H1 (cell line): ENCODE results near the gene ANKRD53. TPM values are rescaled to one million over a fixed set of nuclear protein-coding genes. Genes with fewer than 3 reads are reported as not detected.

Experiments
- CTCF ChIA-PET: fragments of 300-600 bp; sonication (Branson Sonifier 250); formaldehyde crosslinking; loops from one replicate; lab custom pipeline; 2021; ENCODE audit not compliant: partially characterized antibody; lab: Charles Lee
- POLR2A ChIA-PET: fragments of 300-600 bp; sonication (Branson Sonifier 250); formaldehyde crosslinking; loops from one replicate; lab custom pipeline; 2021; ENCODE audit warnings: inconsistent platforms; ENCODE audit not compliant: partially characterized antibody; lab: Charles Lee
- DNase-seq, 2 experiments: peaks; one replicate each; pipeline versions ENCODE4 v3.0.0 to v3.0.0-alpha.2; 2010 to 2022; ENCODE audit warnings: low spot score in 2 of 2, low read depth in 1 of 2, mixed read lengths in 1 of 2
- FAIRE-seq: peaks from 2 replicates; lab custom pipeline; 2011; peaks lifted over from hg19 to GRCh38; lab: Jason Lieb, UNC
- H2AFZ ChIP-seq: 2 replicates; pipeline ENCODE4 v1.8.1; 2012; ENCODE audit warnings: low read length, inconsistent platforms
- H2AK5ac ChIP-seq: 2 replicates; pipeline ENCODE4 v1.6.1; 2013; ENCODE audit warnings: low read depth, low read length
- H2BK120ac ChIP-seq: replicated peaks from 2 replicates; pipeline ENCODE3; 2013; ENCODE audit warnings: low read depth, low read length, inconsistent platforms
- H2BK12ac ChIP-seq: 2 replicates; pipeline ENCODE4 v1.6.1; 2013; ENCODE audit warnings: low read depth, low read length
- H2BK15ac ChIP-seq: 2 replicates; pipeline ENCODE4 v1.6.1; 2013; ENCODE audit warnings: low read length
- H2BK20ac ChIP-seq: 2 replicates; pipeline ENCODE4 v1.6.1; 2013; ENCODE audit warnings: low read length
- H2BK5ac ChIP-seq: 2 replicates; pipeline ENCODE4 v1.6.1; 2013; ENCODE audit warnings: low read depth, low read length
- H3K14ac ChIP-seq: 2 replicates; pipeline ENCODE4 v1.6.1; 2013; ENCODE audit warnings: inconsistent platforms; ENCODE audit not compliant: insufficient read length
- H3K18ac ChIP-seq: 2 replicates; pipeline ENCODE4 v1.6.1; 2013; ENCODE audit warnings: low read length; ENCODE audit errors: extremely low read depth
- H3K23ac ChIP-seq: 2 replicates; pipeline ENCODE4 v1.6.1; 2013; ENCODE audit warnings: inconsistent platforms; ENCODE audit not compliant: insufficient read length
- H3K23me2 ChIP-seq: 2 replicates; pipeline ENCODE4 v1.6.1; 2013; ENCODE audit warnings: low read depth, low read length
- H3K27ac ChIP-seq: 2 replicates; pipeline ENCODE4 v1.6.1; 2011; ENCODE audit warnings: low read depth, low read length, inconsistent platforms
- H3K27me3 ChIP-seq, 4 experiments: replicated peaks in 1 of 4; 1 replicate in 1 of 4; 2 replicates in 3 of 4; pipeline versions ENCODE4 v1.6.1 to v1.8.1; 2011 to 2013; ENCODE audit warnings: low read length in 3 of 4, mild to moderate bottlenecking in 3 of 4, inconsistent platforms in 2 of 4, mixed read lengths in 2 of 4, moderate library complexity in 1 of 4; ENCODE audit not compliant: control insufficient read depth in 3 of 4, insufficient read depth in 3 of 4; ENCODE audit errors: extremely low read depth in 1 of 4
- H3K36me3 ChIP-seq, 4 experiments: 2 replicates each; pipeline versions ENCODE4 v1.6.1 to v1.8.1; 2011 to 2013; ENCODE audit warnings: mild to moderate bottlenecking in 4 of 4, low read length in 3 of 4, moderate library complexity in 2 of 4, control low read depth in 1 of 4, inconsistent platforms in 1 of 4; ENCODE audit not compliant: insufficient read depth in 4 of 4, control insufficient read depth in 2 of 4
- H3K4ac ChIP-seq: replicated peaks from 2 replicates; pipeline ENCODE3; 2013; ENCODE audit warnings: low read length, low read depth, mixed read lengths, inconsistent platforms; ENCODE audit not compliant: insufficient read length
- H3K4me1 ChIP-seq, 4 experiments: replicated peaks in 1 of 4; 1 replicate in 1 of 4; 2 replicates in 3 of 4; pipeline versions ENCODE4 v1.6.1 to v1.8.1; 2011 to 2013; ENCODE audit warnings: low read length in 3 of 4, inconsistent platforms in 2 of 4, mixed read lengths in 1 of 4; ENCODE audit not compliant: insufficient read depth in 4 of 4, control insufficient read depth in 3 of 4
- H3K4me2 ChIP-seq, 2 experiments: 2 replicates each; pipeline versions ENCODE4 v1.6.1 to v1.8.1; 2011 to 2013; ENCODE audit warnings: low read depth in 2 of 2, low read length in 2 of 2, control low read depth in 1 of 2, inconsistent platforms in 1 of 2, mild to moderate bottlenecking in 1 of 2; ENCODE audit not compliant: insufficient read depth in 1 of 2
- H3K4me3 ChIP-seq, 4 experiments: fragments of 200-600, 300-600 bp in 1 of 4; sonication (generic), shearing (Covaris generic), sonication (Bioruptor Twin) in 1 of 4; 2 replicates each; pipeline versions ENCODE4 v1.5.1 to v1.8.1; 2011 to 2016; ENCODE audit warnings: low read length in 4 of 4, low read depth in 3 of 4, control low read depth in 2 of 4, inconsistent platforms in 2 of 4, mild to moderate bottlenecking in 2 of 4, mixed read lengths in 1 of 4, moderate library complexity in 1 of 4; ENCODE audit not compliant: insufficient read depth in 2 of 4; ENCODE audit errors: extremely low read depth in 1 of 4
- H3K56ac ChIP-seq: replicated peaks from 2 replicates; pipeline ENCODE3; 2013; ENCODE audit warnings: low read depth, mild to moderate bottlenecking, mixed read lengths, low read length, inconsistent platforms; ENCODE audit not compliant: insufficient read length
- H3K79me1 ChIP-seq: 2 replicates; pipeline ENCODE4 v1.6.1; 2013; ENCODE audit warnings: low read depth, low read length, control low read depth
- H3K79me2 ChIP-seq, 2 experiments: 2 replicates each; pipeline versions ENCODE4 v1.6.1 to v1.8.1; 2012 to 2013; ENCODE audit warnings: low read length in 2 of 2, mild to moderate bottlenecking in 2 of 2, inconsistent platforms in 1 of 2; ENCODE audit not compliant: insufficient read depth in 2 of 2, control insufficient read depth in 1 of 2
- H3K9ac ChIP-seq, 4 experiments: replicated peaks in 1 of 4; 1 replicate in 1 of 4; 2 replicates in 3 of 4; pipeline versions ENCODE4 v1.6.1 to v1.8.1; 2011 to 2013; ENCODE audit warnings: low read depth in 3 of 4, low read length in 3 of 4, control low read depth in 2 of 4, mild to moderate bottlenecking in 2 of 4, moderate library complexity in 2 of 4, inconsistent platforms in 1 of 4; ENCODE audit errors: extremely low read depth in 1 of 4
- H3K9me3 ChIP-seq, 2 experiments: 2 replicates each; pipeline versions ENCODE4 v1.6.1 to v1.8.1; 2012 to 2013; ENCODE audit warnings: mild to moderate bottlenecking in 2 of 2, moderate library complexity in 2 of 2, control low read depth in 1 of 2, inconsistent platforms in 1 of 2, low read depth in 1 of 2, low read length in 1 of 2, mixed read lengths in 1 of 2; ENCODE audit not compliant: insufficient read depth in 2 of 2
- H4K20me1 ChIP-seq, 2 experiments: replicated peaks in 1 of 2; 2 replicates each; pipeline versions ENCODE3 to v1.8.1; 2011 to 2013; ENCODE audit warnings: inconsistent platforms in 2 of 2, low read length in 2 of 2, mild to moderate bottlenecking in 1 of 2; ENCODE audit not compliant: insufficient read depth in 2 of 2, control insufficient read depth in 1 of 2
- H4K5ac ChIP-seq: 2 replicates; pipeline ENCODE4 v1.6.1; 2013; ENCODE audit warnings: low read length, low read depth, mixed read lengths, inconsistent platforms; ENCODE audit not compliant: insufficient read length
- H4K8ac ChIP-seq: 2 replicates; pipeline ENCODE4 v1.8.0; 2013; ENCODE audit warnings: mild to moderate bottlenecking, moderate library complexity, low read length, inconsistent platforms; ENCODE audit not compliant: insufficient read depth; ENCODE audit errors: extremely low read depth
- H4K91ac ChIP-seq: replicated peaks from 2 replicates; pipeline ENCODE3; 2013; ENCODE audit warnings: low read length, mixed read lengths, inconsistent platforms; ENCODE audit not compliant: insufficient read length
- WGBS, 2 experiments: shearing (Covaris generic) in 1 of 2; methylation state at CpG; one replicate each; pipeline versions ENCODE4 v1.1.6 to v1.1.7; 2013 to 2015; ENCODE audit warnings: low lambda C conversion rate in 2 of 2, mixed read lengths in 2 of 2, inconsistent platforms in 1 of 2, low coverage in 1 of 2, missing lambda C conversion rate in 1 of 2; ENCODE audit not compliant: insufficient replicate concordance in 2 of 2, insufficient coverage in 1 of 2, insufficient read length in 1 of 2; ENCODE audit errors: extremely low coverage in 1 of 2, missing lambda C conversion rate in 1 of 2; 5-methylcytosine and 5-hydroxymethylcytosine counted together
- polyA plus RNA-seq, 7 experiments: library from polyadenylated mRNA; depleted of rRNA in 3 of 7; stranded (reverse) in 5 of 7; unstranded in 2 of 7; fragments of >200 nt in 5 of 7; fragments of 200-250 nt in 2 of 7; gene quantifications; 1 replicate in 5 of 7; 2 replicates in 1 of 7; 4 replicates in 1 of 7; pipeline versions ENCODE4 v1.2.1 to v1.2.3, GENCODE V29; 2011 to 2013; ENCODE audit warnings: missing spikeins in 2 of 7, mixed read lengths in 2 of 7
- total RNA-seq: library from RNA; stranded (reverse); fragmentation: NEBNext Ultra II Directional; extraction: Animal tissue kit (Norgen Biotek cat#: 25700); gene quantifications from 2 replicates; pipeline ENCODE4 v1.2.1, GENCODE V29; 2021
- TF ChIP-seq, protein P1 (sequence below), 3 experiments: IDR thresholded peaks; 1 replicate in 2 of 3; 2 replicates in 1 of 3; pipeline versions ENCODE4 v1.5.1 to v1.6.1; 2011; ENCODE audit warnings: low read length in 3 of 3, mild to moderate bottlenecking in 3 of 3, inconsistent platforms in 2 of 3, low read depth in 1 of 3, moderate library complexity in 1 of 3; ENCODE audit not compliant: insufficient read depth in 1 of 3; ENCODE audit errors: control extremely low read depth in 1 of 3
- TF ChIP-seq, protein P2 (sequence below): IDR thresholded peaks from 2 replicates; pipeline ENCODE4 v1.6.1; 2011; ENCODE audit warnings: low read length, improper control_type of control experiment
- TF ChIP-seq, protein P3 (sequence below): IDR thresholded peaks from 2 replicates; pipeline ENCODE4 v1.6.1; 2012; ENCODE audit warnings: inconsistent platforms

The ANKRD53 gene
- total and polyA plus RNA-seq, 2 of the 8 experiments (the other 6 are each of a cell fraction or from before 2014, with no cell fraction given): 0.39 to 0.70 TPM

DNA sequence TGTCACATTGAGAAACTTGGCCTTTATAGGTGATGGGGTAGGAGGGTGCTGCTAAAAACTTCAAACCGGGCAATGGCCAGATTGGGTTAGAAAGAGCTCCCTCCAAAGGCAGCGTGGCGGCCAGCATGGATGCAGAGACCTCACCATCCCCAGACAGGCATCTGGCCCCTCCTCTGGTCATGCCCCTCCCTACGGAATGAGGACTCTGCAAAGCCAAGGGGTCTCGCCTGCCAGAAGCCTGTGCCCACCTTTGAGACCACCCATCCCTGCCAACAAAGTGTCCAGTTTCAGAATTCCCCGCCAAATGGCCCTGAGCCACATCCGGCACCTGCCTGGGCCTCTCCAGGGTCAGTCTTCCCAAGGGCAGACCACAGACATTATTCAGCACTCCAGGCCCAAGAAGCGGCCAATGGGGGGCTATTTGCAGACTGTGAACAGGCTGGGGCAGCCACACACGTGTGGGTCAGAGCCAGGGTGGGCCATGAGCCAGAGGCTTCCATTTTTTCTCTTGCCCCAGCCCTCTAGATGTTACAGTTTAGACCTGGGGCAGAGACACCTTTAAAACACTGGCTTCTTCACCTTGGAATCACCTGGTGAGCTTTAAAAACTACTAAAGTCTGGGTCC is 46.9 kb upstream of the ANKRD53 start:
- no peak overlapping the region for H2BK120ac ChIP-seq
- no peak overlapping the region for H3K18ac ChIP-seq
- H3K9ac ChIP-seq: no peak overlapping the region
- no peak overlapping the region for H3K27ac ChIP-seq
- H3K79me1 ChIP-seq: no peaks in the 10 kb centered on the region
- H3K23ac ChIP-seq: no peak overlapping the region
- POLR2A ChIA-PET: no interaction called here
- H3K36me3 ChIP-seq: no peaks in the 10 kb centered on the region
- no peak overlapping the region for H2BK12ac ChIP-seq
- no peak overlapping the region for H3K4ac ChIP-seq
- TF ChIP-seq, protein P1, sequence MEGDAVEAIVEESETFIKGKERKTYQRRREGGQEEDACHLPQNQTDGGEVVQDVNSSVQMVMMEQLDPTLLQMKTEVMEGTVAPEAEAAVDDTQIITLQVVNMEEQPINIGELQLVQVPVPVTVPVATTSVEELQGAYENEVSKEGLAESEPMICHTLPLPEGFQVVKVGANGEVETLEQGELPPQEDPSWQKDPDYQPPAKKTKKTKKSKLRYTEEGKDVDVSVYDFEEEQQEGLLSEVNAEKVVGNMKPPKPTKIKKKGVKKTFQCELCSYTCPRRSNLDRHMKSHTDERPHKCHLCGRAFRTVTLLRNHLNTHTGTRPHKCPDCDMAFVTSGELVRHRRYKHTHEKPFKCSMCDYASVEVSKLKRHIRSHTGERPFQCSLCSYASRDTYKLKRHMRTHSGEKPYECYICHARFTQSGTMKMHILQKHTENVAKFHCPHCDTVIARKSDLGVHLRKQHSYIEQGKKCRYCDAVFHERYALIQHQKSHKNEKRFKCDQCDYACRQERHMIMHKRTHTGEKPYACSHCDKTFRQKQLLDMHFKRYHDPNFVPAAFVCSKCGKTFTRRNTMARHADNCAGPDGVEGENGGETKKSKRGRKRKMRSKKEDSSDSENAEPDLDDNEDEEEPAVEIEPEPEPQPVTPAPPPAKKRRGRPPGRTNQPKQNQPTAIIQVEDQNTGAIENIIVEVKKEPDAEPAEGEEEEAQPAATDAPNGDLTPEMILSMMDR (IDR thresholded peaks at IDR 0.05; ENCODE audit: control extremely low read depth in 1 of 3, insufficient read depth in 1 of 3, low read depth in 1 of 3, low read length in 3 of 3): peak in 1 of 3 experiments; percentile 18; a peak in 1 of 4 replicates
- TF ChIP-seq, protein P2, sequence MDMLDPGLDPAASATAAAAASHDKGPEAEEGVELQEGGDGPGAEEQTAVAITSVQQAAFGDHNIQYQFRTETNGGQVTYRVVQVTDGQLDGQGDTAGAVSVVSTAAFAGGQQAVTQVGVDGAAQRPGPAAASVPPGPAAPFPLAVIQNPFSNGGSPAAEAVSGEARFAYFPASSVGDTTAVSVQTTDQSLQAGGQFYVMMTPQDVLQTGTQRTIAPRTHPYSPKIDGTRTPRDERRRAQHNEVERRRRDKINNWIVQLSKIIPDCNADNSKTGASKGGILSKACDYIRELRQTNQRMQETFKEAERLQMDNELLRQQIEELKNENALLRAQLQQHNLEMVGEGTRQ: no peak
- TF ChIP-seq, protein P3, sequence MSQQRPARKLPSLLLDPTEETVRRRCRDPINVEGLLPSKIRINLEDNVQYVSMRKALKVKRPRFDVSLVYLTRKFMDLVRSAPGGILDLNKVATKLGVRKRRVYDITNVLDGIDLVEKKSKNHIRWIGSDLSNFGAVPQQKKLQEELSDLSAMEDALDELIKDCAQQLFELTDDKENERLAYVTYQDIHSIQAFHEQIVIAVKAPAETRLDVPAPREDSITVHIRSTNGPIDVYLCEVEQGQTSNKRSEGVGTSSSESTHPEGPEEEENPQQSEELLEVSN: peak; percentile 70
- no peaks in the 10 kb centered on the region for H3K79me2 ChIP-seq
- no peak for FAIRE-seq
- WGBS, 2 experiments: 70% methylated on average over 9 of the region's 9 CpGs; no CpG with 5 or more reads in 1 of the 2 experiments
- H3K4me1 ChIP-seq: peaks cover 0 to 9% (median 5%) of the 10 kb centered on the region in 4 experiments; a peak in 4 of 7 replicates
- no peak overlapping the region for H4K8ac ChIP-seq
- H4K91ac ChIP-seq: no peak overlapping the region
- no peak overlapping the region for H4K5ac ChIP-seq
- H2BK15ac ChIP-seq: no peak overlapping the region
- H2BK5ac ChIP-seq: no peak overlapping the region
- H2BK20ac ChIP-seq: no peak overlapping the region
- peak in 1 of 2 experiments; percentile 53 for DNase-seq
- peaks cover 0 to 8% (median 3%) of the 10 kb centered on the region in 4 experiments; a peak in 4 of 7 replicates for H3K27me3 ChIP-seq
- H3K14ac ChIP-seq: no peak overlapping the region
- CTCF ChIA-PET: interaction anchor here (0.7 to 22.0 kb wide), 7 partner anchors 2 to 61 kb away, joined by 3 to 513 read pairs (median 4); partner anchors contain the start of gene ATP6V1B1
- H4K20me1 ChIP-seq: no peaks in the 10 kb centered on the region
- no peak overlapping the region for H2AFZ ChIP-seq
- H3K4me2 ChIP-seq: no peak overlapping the region
- no peak overlapping the region for H3K4me3 ChIP-seq
- no peak overlapping the region for H3K56ac ChIP-seq
- no peak overlapping the region for H2AK5ac ChIP-seq
- no peaks in the 10 kb centered on the region for H3K9me3 ChIP-seq
- H3K23me2 ChIP-seq: no peaks in the 10 kb centered on the region
